HG03432 (cell line): ENCODE results near the gene FHOD3.

ENCODE experiments used
- ATAC-seq: cut with Tn5 transposase; IDR thresholded peaks from one replicate; pipeline ENCODE4 v1.9.1; 2021; ENCODE audit warnings: mild to moderate bottlenecking, moderate library complexity; ENCODE audit not compliant: unreplicated experiment

FHOD3 gene

GRCh38 chr18:36613810-36614209 is 316.3 kb downstream of the FHOD3 start:
- ATAC-seq: no peak

- no peak for ATAC-seq
Measured at GRCh38 chr18:36620788-36621187, 323.3 kb downstream of the FHOD3 start.

- ATAC-seq: no peak
Measured at GRCh38 chr18:36622610-36623009, 325.1 kb downstream of the FHOD3 start.

GRCh38 chr18:36623091-36623490 is 325.6 kb downstream of the FHOD3 start:
- ATAC-seq: no peak

GRCh38 chr18:36623681-36624190 is 326.2 kb downstream of the FHOD3 start:
- no peak for ATAC-seq

- no peak for ATAC-seq
Measured at GRCh38 chr18:36624451-36625167, 327.1 kb downstream of the FHOD3 start.

GRCh38 chr18:36625386-36625785 is 327.9 kb downstream of the FHOD3 start:
- no peak for ATAC-seq

GRCh38 chr18:36627637-36628036 is 330.1 kb downstream of the FHOD3 start:
- ATAC-seq: no peak

GRCh38 chr18:36628435-36629137 is 331.1 kb downstream of the FHOD3 start:
- no peak for ATAC-seq

- ATAC-seq: no peak
Measured at GRCh38 chr18:36629138-36629530, 331.6 kb downstream of the FHOD3 start.

- no peak for ATAC-seq
Measured at GRCh38 chr18:36629836-36630235, 332.3 kb downstream of the FHOD3 start.

GRCh38 chr18:36630917-36631316 is 333.4 kb downstream of the FHOD3 start:
- no peak for ATAC-seq

GRCh38 chr18:36633961-36634412 is 336.5 kb downstream of the FHOD3 start:
- ATAC-seq: peak; percentile 27

- ATAC-seq: no peak
Measured at GRCh38 chr18:36634573-36635216, 337.2 kb downstream of the FHOD3 start.

- peak; percentile 40 for ATAC-seq
Measured at GRCh38 chr18:36635414-36636096, 338.0 kb downstream of the FHOD3 start.

GRCh38 chr18:36636237-36636817 is 338.8 kb downstream of the FHOD3 start:
- ATAC-seq: no peak

- peak; percentile 89 for ATAC-seq
Measured at GRCh38 chr18:36638224-36638623, 340.7 kb downstream of the FHOD3 start.

- ATAC-seq: no peak
Measured at GRCh38 chr18:36640021-36640952, 342.8 kb downstream of the FHOD3 start.

- no peak for ATAC-seq
Measured at GRCh38 chr18:36643061-36643460, 345.5 kb downstream of the FHOD3 start.

GRCh38 chr18:36648803-36649202 is 351.3 kb downstream of the FHOD3 start:
- ATAC-seq: no peak
